ENCODE measurements around the gene TSG101.

TSG101 gene

GRCh38 chr11:18461909-18462308, 64.8 kb downstream of the TSG101 start:
- Histone ChIP-seq H3K4me3 (ENCODE audit: low read depth, low read length, poor library complexity, severe bottlenecking) (no peak overlapping the region), H3K79me2 (ENCODE audit: insufficient read depth, low read length) (no peaks in the 10 kb centered on the region), H3K27me3 (ENCODE audit: insufficient read depth, low read length) (no peaks in the 10 kb centered on the region), H3F3A (ENCODE audit: insufficient read depth, low read length) (no peaks in the 10 kb centered on the region), H3K4me2 (ENCODE audit: low read length) (no peak overlapping the region), H3K36me3 (ENCODE audit: insufficient read depth, low read length) (no peaks in the 10 kb centered on the region), H3K4me1 (ENCODE audit: insufficient read depth, low read length, severe bottlenecking) (no peaks in the 10 kb centered on the region), H3K9me3 (ENCODE audit: low read length) (no peaks in the 10 kb centered on the region), H4K20me1 (ENCODE audit: insufficient read depth, low read length) (no peaks in the 10 kb centered on the region), H2AFZ (ENCODE audit: low read length) (no peak overlapping the region), H3K9ac (ENCODE audit: low read length) (no peak overlapping the region), H3K27ac (ENCODE audit: low read depth, low read length, poor library complexity, severe bottlenecking) (no peak overlapping the region), H3K9me2 (ENCODE audit: low read depth, low read length) (no peaks in the 10 kb centered on the region)
- TF ChIP-seq EZH2 (IDR thresholded peaks at IDR 0.05; ENCODE audit: borderline replicate concordance, low read length): no peak
- no peak for TF ChIP-seq CTCF (IDR thresholded peaks at IDR 0.05; ENCODE audit: low read length)

- Histone ChIP-seq H4K20me1 (ENCODE audit: insufficient read depth, low read length) (no peaks in the 10 kb centered on the region), H3K4me3 (ENCODE audit: low read depth, low read length, poor library complexity, severe bottlenecking) (no peak overlapping the region), H3K79me2 (ENCODE audit: insufficient read depth, low read length) (no peaks in the 10 kb centered on the region), H3K9me2 (ENCODE audit: low read depth, low read length) (no peaks in the 10 kb centered on the region), H3K9ac (ENCODE audit: low read length) (no peak overlapping the region), H3K36me3 (ENCODE audit: insufficient read depth, low read length) (no peaks in the 10 kb centered on the region), H3K4me2 (ENCODE audit: low read length) (no peak overlapping the region), H3F3A (ENCODE audit: insufficient read depth, low read length) (no peaks in the 10 kb centered on the region), H2AFZ (ENCODE audit: low read length) (no peak overlapping the region), H3K27me3 (ENCODE audit: insufficient read depth, low read length) (no peaks in the 10 kb centered on the region), H3K4me1 (ENCODE audit: insufficient read depth, low read length, severe bottlenecking) (no peaks in the 10 kb centered on the region), H3K27ac (ENCODE audit: low read depth, low read length, poor library complexity, severe bottlenecking) (no peak overlapping the region), H3K9me3 (ENCODE audit: low read length) (no peaks in the 10 kb centered on the region)
- no peak for TF ChIP-seq EZH2 (IDR thresholded peaks at IDR 0.05; ENCODE audit: borderline replicate concordance, low read length)
- no peak for TF ChIP-seq CTCF (IDR thresholded peaks at IDR 0.05; ENCODE audit: low read length)
These were observed 67.1 kb downstream of the TSG101 start for GRCh38 chr11:18459634-18460033.

GRCh38 chr11:18457450-18457849, 69.3 kb downstream of the TSG101 start:
- Histone ChIP-seq H3K4me2 (ENCODE audit: low read length) (no peak overlapping the region), H3K79me2 (ENCODE audit: insufficient read depth, low read length) (no peaks in the 10 kb centered on the region), H3K9me3 (ENCODE audit: low read length) (no peaks in the 10 kb centered on the region), H2AFZ (ENCODE audit: low read length) (no peak overlapping the region), H4K20me1 (ENCODE audit: insufficient read depth, low read length) (no peaks in the 10 kb centered on the region), H3K4me1 (ENCODE audit: insufficient read depth, low read length, severe bottlenecking) (no peaks in the 10 kb centered on the region), H3K4me3 (ENCODE audit: low read depth, low read length, poor library complexity, severe bottlenecking) (no peak overlapping the region), H3K9ac (ENCODE audit: low read length) (no peak overlapping the region), H3F3A (ENCODE audit: insufficient read depth, low read length) (no peaks in the 10 kb centered on the region), H3K27ac (ENCODE audit: low read depth, low read length, poor library complexity, severe bottlenecking) (no peak overlapping the region), H3K9me2 (ENCODE audit: low read depth, low read length) (no peaks in the 10 kb centered on the region), H3K27me3 (ENCODE audit: insufficient read depth, low read length) (no peaks in the 10 kb centered on the region), H3K36me3 (ENCODE audit: insufficient read depth, low read length) (no peaks in the 10 kb centered on the region)
- TF ChIP-seq EZH2 (IDR thresholded peaks at IDR 0.05; ENCODE audit: borderline replicate concordance, low read length) (no peak), CTCF (IDR thresholded peaks at IDR 0.05; ENCODE audit: low read length) (no peak)

All from OCI-LY1 (cell line).